NCI-H82 treated with DMSO at 0.1 percent for 48 hours (cell line): ENCODE measurements around the gene HAPLN2.

Source experiments
- DNase-seq: peaks from one replicate; lab custom pipeline; 2025; ENCODE audit not compliant: unreplicated experiment; lab: John Stamatoyannopoulos, UW

The HAPLN2 gene

DNA sequence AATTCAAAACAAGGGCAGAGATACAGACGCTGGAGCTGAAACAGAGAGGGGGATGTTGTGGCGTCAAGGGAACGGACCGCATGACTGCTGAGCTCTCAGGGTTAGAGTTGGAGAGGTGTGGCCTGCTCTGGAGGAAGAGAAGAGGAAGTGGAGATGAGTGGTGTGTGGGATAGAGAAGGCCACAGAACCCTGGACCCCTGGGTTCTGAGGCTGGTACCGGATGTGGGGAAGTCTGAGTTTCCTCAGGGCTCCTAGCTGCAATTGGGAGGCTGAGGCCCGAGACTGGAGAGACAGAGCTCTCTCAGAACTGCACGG lies 24.5 kb downstream of the HAPLN2 start:
- no peak for DNase-seq

DNA sequence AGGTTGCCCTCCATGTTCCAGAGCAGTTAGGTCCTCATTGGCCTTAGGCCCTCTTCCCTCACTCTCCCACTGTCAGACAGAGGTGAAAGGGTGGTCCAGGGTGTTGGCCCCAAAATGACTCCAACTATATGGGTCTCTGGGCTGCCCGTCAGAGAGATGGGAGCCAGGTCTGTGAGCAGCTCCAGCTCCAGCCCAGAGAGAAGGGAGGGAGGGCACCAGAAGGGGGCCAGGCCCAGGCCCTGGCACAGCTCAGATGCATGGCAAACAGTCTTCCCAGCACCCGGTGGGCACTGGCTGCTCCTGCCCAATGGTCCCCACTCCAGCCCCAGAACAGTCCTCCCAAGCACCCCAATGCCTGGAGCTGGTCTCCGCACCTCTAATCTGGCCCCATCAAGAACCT lies 24.9 kb downstream of the HAPLN2 start:
- no peak for DNase-seq

DNA sequence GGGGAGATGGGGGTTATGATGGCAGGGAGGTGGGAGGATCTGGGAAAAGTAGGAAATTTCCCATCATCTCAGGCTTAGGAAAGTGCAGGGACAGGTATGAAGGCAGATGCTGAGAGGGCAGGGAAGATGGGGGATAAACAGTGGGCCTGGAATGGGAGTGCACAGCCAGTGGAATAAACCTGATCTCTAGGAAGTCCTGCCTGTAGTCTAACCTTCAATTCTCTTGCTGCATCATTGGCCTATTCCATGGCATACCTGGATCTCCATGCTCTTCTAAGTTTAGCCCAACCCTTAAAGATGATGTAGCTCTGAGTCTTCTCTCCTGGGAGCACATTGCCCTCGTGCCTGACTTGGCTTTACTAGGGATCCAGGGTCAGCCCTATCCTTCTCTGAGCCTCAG lies 25.4 kb downstream of the HAPLN2 start:
- DNase-seq: no peak

DNA sequence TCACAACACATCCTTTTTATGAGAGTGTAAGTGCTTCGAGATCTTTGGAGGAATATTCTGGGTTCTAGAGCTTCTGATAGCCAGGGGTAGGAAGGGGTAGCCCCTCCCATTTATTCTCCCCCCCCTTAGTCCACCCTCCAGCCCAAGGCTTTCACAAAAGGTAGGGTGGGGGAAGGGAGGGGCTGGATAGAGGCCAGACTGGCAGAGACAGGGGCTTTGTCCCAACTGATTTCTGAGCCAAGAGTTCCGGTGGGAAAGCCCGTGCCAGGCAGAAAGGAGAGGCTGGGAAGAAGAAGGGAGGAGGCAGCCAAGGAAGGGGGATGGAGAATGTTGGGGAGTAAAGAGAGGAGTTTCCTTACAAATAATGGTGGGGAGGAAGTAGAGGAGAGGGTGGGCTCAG lies 25.8 kb downstream of the HAPLN2 start:
- no peak for DNase-seq

DNA sequence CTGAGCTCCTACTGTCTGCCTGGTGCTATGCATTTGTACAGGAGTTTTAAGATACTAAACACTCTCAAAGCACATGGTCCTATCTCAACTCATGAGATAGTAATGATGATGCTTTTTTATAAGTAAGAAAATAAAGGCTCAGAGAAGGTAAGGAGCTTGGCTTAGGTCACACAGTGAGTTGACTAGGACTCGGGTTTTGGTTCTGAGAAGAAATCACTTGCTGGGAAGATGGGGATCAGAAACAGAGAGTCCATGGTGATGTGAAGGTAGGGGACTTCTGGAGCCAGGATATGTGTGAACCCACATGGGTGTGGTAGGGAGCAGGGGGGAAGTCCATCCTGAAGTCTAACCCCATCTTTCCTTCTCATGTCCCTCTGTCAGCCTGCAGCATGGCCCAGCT lies 26.5 kb downstream of the HAPLN2 start:
- no peak for DNase-seq

DNA sequence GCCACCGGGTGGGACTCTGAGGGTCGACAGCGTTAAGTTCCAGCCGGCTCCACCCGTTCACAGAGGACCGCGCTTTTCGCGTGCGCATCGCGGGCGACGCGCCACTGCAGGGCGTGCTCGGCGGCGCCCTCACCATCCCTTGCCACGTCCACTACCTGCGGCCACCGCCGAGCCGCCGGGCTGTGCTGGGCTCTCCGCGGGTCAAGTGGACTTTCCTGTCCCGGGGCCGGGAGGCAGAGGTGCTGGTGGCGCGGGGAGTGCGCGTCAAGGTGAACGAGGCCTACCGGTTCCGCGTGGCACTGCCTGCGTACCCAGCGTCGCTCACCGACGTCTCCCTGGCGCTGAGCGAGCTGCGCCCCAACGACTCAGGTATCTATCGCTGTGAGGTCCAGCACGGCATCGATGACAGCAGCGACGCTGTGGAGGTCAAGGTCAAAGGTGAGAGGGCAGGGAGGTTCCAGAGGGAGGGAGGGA lies 27.6 kb downstream of the HAPLN2 start:
- no peak for DNase-seq

DNA sequence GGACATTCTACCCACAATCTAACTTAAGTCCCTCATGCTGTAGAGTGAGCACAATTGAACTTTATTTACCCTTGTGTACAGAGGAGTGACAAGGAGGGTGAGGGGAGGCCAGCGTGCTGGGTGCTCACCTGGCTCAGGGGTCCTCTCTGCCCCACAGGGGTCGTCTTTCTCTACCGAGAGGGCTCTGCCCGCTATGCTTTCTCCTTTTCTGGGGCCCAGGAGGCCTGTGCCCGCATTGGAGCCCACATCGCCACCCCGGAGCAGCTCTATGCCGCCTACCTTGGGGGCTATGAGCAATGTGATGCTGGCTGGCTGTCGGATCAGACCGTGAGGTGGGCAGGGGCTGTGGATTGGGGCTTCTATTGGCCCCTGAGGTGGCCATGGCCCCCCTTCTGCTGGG lies 28.1 kb downstream of the HAPLN2 start:
- DNase-seq: no peak

DNA sequence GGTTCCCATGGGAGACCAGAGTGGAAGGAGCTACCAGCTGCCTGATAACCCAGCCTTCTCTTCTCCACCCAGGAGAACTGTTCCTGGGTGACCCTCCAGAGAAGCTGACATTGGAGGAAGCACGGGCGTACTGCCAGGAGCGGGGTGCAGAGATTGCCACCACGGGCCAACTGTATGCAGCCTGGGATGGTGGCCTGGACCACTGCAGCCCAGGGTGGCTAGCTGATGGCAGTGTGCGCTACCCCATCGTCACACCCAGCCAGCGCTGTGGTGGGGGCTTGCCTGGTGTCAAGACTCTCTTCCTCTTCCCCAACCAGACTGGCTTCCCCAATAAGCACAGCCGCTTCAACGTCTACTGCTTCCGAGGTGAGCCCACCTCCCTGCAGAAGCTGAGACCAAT lies 29.3 kb downstream of the HAPLN2 start:
- no peak for DNase-seq

DNA sequence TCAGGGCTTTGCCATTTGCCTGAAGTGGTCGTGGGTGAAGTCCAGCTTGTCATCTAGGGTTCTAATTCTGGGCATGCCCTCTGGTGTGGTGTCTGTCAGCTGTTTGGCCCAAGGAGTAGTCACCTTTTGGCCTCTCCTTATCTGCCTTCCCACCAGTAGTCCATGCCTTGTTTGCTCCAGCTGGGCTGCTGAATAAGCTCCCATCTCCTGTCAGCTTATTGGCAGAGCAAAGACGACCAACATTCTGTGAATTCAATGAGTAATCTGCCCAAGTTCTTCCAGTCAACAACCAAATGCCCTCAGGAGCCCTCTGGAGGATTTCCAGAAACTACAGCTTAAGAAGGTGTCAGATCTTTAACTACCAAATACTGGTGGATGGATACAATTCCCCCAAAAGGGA lies 29.7 kb downstream of the HAPLN2 start:
- no peak for DNase-seq

DNA sequence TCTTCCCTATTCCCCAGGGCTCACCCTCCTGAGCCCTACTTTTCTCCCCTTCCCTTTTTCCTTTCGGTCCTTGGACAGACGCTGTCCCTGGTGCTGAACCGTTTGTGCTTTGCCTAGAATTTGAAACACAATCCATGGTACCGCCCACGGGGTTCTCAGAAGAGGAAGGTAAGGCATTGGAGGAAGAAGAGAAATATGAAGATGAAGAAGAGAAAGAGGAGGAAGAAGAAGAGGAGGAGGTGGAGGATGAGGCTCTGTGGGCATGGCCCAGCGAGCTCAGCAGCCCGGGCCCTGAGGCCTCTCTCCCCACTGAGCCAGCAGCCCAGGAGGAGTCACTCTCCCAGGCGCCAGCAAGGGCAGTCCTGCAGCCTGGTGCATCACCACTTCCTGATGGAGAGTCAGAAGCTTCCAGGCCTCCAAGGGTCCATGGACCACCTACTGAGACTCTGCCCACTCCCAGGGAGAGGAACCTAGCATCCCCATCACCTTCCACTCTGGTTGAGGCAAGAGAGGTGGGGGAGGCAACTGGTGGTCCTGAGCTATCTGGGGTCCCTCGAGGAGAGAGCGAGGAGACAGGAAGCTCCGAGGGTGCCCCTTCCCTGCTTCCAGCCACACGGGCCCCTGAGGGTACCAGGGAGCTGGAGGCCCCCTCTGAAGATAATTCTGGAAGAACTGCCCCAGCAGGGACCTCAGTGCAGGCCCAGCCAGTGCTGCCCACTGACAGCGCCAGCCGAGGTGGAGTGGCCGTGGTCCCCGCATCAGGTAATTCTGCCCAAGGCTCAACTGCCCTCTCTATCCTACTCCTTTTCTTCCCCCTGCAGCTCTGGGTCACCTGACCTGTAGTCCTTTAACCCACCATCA lies 33.1 kb downstream of the HAPLN2 start:
- no peak for DNase-seq

DNA sequence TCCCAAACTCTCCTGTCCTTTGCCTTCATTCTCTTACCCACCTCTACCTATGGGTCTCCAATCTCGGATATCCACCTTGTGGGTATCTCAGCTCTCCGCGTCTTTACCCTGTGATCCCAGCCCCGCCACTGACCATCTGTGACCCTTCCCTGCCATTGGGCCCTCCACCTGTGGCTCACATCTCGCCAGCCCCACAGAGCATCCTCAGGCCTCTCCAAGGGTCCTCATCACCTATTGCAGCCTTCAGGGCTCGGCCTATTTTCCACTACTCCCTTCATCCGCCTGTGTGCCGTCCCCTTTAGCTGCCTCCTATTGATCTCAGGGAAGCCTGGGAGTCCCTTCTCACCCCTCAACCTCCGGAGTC lies 33.8 kb downstream of the HAPLN2 start:
- no peak for DNase-seq

DNA sequence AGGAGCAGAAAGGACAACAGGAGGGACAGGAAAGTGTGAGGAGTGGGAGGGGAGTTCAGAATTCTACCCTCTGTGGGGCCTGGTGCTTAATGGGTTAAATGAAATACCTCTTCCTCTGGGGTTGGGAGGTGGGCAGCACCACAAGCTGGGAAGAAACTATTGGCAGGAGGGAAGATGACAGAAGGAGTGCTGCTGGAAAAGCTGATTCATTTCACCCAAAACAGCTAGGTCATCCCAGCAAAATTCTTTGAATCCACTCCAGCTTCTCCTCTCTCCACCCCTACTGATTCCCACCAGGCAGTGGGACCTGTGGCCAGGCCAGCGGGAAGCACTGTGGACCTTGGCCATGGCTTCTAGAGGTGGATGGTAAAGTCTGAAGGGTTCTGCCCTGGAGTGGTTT lies 35.5 kb downstream of the HAPLN2 start:
- DNase-seq: no peak

DNA sequence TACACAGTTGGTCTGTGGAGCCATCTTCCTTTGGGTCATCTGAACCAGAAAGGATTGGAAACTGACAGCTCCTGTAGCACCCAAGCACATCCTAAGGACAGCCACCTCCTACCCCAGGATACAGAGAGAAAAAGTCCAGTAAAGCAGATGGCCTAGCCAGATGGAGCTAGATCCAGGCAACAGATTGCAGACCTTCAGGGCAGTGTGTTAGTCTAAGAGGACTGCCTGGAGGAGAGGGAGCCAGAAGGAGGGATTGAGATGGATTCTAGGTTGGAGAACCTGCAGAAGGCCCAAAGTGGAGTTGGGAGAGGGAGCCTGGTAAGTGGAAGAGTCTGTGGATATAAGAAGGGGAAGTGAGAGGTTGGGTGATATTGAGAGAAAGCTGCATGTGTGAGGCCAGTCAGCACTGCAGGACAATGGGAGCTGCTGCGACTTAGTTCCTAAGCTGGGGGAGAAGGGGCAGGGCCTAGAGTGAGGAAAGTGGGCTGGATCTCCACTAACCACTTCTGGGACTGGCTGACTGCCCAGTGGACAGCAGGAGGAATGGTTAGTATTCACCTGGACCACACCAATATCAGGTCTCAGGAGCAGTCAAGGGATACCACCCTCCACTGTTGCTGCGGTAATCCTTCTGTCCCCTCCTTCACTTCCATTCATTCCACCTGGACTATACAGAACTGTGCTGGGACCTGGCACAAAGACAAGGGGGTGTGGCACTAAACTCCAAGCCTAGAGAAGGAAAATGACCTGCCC lies 36.1 kb downstream of the HAPLN2 start:
- DNase-seq: peak; percentile 67

DNA sequence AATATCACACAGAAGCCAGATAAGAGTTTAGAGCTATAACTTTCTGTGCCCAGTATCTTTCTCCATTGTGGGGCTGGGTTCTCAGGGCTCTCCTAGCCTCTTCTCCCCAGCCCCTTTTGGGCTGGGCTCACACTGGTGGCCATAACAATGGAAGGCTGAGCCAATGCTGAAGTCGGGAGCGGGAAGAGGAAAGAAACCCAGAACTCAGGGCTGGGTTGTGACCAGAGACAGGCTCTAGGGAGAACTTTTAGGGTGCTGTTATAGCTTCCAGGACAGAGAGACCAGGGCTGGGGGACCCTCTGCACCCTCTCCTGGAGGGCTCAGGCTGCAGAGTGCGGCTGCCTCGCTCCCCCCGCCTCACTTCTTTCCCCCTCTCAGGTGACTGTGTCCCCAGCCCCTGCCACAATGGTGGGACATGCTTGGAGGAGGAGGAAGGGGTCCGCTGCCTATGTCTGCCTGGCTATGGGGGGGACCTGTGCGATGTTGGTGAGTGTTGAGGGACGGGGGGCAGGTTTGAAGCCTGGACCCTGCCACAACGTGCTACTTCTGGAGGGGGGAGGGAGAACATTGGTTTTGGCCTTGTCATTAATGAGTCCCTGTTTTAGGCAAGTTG lies 36.8 kb downstream of the HAPLN2 start:
- DNase-seq: no peak

DNA sequence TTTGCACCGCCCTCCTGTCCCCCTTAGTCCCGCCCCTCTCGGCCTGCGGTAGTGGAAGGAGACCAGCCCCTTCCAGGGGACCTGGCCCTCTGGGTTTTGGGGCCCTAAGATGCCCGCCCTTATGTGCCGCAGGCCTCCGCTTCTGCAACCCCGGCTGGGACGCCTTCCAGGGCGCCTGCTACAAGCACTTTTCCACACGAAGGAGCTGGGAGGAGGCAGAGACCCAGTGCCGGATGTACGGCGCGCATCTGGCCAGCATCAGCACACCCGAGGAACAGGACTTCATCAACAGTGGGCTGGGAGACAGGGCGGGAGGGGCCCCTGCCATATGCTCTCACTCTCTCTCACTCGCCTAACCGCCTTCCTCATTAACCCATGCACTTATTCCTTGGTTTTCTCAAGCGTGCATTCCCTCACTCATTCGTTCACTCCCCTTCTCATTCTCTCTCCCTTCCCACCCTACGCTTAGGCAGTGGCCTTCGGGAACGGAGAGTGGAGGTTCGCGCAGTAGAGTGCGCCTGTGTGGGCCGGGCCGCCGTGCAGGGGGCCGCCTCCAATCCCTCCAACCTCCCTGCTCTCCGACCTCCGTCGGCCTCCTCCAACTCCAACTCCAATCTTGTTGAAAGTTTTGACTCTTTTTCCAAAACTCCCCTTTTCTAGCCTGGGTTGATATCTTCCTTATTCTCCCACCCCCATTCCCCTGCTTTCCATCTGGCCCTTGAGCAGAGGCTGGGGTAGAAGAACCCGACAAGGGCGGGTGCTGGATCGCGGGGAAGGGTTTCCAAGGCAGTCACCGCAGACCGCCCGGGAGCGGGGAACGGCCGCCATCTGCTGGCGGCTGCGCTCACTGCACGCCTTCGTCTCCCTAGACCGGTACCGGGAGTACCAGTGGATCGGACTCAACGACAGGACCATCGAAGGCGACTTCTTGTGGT lies 37.9 kb downstream of the HAPLN2 start:
- DNase-seq: peak; percentile 58

DNA sequence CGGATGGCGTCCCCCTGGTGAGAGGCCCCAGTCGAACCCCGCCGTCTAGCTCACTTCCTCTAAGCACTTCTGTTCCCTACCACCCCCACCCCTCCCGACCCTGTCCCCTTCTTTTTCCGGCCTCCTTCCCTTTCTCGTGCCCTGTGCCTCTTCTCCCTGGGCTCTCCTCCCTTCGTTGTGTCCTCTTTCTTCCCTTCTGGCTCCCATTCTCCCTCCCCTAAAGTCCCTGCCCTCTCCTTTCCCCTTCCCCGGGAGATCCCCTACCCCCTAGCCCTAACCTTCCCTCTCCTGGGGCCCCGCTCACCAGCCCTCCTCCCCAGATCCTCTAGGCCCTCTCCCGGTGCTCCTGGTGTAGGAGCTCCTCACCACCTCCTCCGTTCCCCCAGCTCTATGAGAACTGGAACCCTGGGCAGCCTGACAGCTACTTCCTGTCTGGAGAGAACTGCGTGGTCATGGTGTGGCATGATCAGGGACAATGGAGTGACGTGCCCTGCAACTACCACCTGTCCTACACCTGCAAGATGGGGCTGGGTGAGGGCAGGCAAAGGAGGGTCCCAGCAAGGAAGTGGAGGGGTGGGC lies 38.6 kb downstream of the HAPLN2 start:
- no peak for DNase-seq

DNA sequence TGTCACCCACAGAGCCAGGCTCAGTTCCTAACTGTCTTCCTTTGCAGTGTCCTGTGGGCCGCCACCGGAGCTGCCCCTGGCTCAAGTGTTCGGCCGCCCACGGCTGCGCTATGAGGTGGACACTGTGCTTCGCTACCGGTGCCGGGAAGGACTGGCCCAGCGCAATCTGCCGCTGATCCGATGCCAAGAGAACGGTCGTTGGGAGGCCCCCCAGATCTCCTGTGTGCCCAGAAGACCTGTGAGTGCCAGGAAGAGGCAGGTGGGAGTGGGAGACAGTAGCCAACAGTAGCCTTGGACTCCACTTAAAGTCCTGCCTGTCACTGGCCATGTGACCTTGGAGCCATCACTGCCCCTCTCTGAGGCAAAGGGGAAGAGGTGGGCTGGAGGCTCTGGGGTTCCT lies 39.3 kb downstream of the HAPLN2 start:
- DNase-seq: no peak

DNA sequence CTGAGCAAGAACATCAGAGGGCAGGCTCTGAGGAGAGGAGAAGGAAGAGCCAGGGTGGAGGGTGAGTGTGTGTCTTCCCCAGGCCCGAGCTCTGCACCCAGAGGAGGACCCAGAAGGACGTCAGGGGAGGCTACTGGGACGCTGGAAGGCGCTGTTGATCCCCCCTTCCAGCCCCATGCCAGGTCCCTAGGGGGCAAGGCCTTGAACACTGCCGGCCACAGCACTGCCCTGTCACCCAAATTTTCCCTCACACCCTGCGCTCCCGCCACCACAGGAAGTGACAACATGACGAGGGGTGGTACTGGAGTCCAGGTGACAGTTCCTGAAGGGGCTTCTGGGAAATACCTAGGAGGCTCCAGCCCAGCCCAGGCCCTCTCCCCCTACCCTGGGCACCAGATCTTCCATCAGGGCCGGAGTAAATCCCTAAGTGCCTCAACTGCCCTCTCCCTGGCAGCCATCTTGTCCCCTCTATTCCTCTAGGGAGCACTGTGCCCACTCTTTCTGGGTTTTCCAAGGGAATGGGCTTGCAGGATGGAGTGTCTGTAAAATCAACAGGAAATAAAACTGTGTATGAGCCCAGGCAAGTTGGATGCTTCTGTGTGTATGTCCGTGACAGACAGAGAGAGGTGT lies 39.8 kb downstream of the HAPLN2 start:
- DNase-seq: no peak

DNA sequence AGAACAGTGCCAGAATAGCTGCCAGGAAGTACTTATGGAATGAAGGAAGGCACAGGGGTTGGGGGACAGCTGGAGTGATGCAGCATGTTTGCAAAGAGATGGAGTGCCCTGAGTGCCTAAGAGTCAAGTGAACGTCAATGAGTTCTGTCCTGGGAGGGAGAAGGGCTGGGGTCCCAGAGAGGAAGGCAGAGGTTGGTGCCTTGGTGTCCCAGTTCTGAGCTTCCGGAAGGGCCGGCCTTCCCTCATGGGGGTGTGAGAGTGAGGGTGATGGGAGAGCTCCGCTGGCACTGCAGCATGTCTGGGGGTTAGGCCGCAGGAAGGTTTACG lies 40.4 kb downstream of the HAPLN2 start:
- no peak for DNase-seq

DNA sequence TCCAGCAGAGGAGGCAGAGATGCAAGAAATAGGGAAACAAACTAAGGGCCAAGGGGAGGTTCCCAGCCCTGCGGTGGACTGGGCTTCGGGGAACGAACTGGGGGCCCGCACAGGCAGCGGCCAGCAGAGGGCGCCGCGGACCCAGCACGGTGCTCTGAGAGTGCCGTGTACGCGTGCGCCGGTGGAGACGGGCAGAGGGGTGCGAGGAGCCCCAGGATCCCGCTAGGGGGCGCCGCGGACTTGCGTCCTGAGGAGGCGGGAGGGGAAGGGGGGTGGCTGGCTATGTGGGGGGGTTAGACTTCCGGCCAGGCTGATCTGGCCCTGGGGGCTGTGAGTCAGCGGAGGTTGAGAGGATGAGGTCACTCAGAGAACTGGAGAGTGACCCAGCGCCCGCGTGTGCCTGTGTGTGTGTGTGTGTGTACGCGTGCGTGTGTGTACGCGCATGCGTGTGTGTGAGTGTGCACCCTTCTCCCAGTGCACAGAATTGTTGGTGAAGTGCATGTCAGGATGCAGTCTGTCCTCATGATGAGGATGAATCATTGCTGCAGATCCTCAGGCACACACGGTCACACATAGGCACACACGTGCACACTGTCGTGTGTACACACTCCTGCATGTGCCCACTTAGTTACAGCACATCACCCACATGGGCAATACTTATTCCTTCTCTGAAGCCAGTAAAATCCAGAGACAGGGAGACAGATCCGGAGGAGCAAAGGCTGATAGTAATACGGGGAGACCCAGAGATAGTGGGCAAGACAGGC lies 41.0 kb downstream of the HAPLN2 start:
- peak; percentile 87 for DNase-seq
